Dermis blood vessel endothelial cell (primary cell): ENCODE data around the gene CACNB1. TPM values are rescaled to one million over a fixed set of nuclear protein-coding genes. Genes with fewer than 3 reads are reported as not detected.

Experiments used
- DNase-seq: peaks from one replicate; pipeline ENCODE4 v3.0.0; 2010
- total RNA-seq: library from RNA; depleted of rRNA; stranded (reverse); fragments of >200 nt; gene quantifications from 2 replicates; pipeline ENCODE4 v1.2.3, GENCODE V29; 2014

Gene CACNB1
- total RNA-seq, 1 donor from 2014 or later: 1.0 TPM

DNA sequence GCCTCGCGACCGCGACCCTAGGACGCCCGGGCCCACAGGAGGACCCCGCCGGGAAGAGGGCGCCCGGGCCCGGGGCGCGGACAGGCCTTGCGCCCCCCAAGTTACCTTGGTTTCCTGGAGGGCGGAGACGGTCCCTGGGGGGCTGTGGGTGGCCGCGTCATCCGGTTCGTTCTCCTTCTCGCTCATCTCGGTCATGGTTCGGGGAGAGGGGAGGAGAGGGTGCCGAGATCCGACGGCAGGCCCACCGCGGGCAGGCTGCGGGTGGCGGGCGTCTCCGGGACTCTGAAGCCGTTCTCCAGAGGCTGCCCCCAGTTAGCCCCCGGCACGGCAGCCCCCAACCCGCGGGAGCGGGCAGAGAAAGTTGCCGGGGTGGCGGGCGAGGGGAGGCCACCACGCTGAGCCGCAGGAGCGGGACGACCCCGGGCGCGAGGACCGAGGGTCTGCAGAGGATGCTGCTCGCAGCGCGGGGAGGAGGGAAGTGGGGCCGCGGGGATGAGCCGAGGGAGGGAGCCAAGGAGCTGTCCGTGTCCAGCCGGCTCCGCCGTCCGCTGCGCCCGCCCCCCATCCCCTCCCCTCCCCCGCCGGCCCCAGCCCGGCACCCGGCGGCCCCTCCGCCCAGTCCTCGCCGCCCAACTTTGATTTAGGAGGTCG is 28.0 kb upstream of the CACNB1 start, which contains the start of gene STAC2:
TSS of gene STAC2 (minus strand) at position 638 of the 651 bp plus-strand sequence. CDS start at position 195, 443 bp downstream.
- no peak for DNase-seq

DNA sequence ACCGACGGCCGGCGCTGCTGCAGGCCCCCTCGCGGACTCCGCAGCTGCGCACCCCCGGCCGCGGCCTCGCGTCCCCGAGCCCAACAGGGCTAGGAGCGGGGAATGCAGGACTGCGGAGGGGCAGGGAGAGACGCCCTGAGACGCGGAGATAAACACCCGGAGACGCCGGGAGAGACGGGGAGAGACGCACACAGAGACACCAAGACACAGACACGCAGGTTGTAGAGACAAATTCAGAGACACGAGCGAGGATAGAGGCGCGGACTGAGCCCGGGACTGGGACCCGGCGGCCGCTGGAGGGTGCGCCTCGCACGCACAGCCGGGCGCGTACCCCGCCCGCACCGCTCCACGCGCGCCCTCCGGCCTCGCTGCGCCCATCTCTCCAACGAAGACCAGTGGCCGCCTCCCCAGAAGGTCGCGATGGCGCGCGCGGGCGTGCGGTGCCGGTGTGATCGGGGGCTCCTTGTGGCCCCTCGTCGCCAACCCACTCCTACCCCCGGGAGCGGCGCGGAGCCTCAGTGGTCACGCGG is 27.4 kb upstream of the CACNB1 start:
- DNase-seq: no peak

DNA sequence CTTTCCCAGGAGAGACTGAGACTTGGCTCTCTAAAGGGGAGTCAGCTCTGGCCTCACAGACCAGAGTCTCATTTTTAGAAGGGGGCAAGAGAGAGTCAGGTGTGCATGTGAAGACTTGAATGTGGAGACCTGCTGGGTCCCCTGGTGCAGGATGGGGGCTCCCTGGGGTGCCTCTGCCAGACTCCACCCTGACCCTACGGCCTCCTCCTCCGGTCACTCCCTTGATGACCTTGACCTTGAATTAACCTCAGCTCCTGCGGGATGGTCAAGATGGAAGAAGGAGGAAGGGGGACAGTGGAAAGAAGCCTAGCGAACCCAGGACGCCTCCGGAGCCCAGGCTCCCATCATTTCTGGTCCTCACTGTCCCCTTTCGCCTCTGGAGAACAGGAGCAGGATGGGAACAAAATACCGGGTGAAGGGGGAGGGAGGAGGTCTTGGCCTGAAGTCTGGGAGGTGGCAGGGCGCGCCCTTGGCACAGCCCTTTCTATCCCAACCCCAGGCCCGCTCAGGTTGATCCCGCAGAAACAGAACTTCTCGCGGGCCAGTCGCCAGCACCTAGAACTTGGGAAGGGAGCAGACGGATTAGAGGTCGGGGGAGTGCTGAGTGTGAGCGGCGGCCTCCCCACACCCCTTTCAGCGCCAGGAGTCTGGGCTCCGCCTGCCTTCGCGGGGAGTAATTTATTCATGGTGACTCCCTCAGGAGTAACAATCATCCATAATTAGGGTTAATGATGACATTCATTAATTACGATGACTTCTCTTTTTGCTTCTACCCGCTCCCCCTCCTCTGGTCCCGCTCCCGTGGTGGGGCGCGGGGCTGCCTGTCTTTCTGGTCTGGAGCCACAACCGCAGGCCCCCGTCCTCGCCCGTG is 26.7 kb upstream of the CACNB1 start:
- DNase-seq: no peak

DNA sequence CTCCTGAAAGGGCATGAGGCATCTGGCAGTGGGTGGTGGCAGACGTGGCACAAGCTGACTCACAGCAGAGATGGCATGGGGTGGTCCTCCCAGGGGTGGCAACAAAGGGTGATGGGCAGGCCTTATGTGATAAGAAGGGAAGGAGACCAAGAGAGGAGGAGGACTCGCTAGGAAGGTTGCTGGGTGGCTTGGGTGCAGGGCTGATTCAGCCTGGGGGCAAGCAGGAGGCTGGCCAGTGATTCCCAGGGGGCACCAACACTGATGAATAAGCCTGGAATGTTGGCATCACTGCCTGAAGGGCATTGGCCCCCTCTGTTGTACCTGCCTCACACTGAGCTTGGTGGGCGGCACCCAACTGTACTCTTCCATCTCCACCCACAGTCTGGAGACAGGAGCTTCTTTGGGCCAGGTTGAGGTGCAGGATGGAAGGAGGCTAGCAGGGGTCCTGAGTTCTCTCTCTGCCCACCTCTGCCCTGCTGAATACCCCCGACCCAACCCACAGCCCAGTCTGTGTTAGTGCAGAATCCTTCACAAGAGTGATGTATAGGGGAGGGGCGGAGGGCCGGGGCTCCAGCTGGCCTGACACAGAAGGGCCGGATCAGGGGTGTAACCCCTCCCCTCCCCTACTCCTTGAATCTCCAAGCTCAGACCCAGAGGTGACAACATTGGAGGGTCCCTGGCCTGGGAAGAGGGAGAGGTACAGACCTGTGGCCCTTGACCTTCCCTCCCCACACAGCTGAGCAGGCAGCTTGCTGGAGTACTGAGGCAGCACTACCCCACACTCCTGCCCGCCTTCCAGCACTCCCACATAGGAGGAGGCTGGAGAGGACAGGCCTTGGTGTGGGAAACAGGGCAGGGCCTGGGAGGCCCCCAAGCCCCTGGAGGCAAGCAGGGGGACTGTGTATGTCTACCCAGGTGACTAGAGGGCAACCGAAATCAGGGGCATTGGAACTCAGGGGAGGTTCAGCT is 25.7 kb upstream of the CACNB1 start:
- no peak for DNase-seq

DNA sequence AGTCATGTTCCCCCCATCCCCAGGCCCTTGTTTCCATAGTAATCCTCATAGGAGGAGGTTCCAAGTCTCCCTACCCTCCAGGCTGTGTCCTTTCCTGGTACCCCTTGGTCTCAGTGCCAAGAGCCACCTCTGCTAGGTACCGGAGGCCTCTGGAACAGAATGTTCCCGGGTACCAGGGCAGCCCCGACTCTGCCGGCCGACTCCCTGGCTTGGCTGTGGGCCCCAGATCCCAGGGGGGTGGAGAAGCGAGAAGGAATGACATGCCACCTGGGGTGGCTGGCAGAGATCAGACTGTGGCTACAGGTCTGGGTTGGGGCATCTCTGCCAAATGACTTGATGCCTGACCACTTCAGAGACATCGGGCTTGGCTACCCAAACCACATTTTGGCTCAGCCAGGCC is 24.7 kb upstream of the CACNB1 start:
- no peak for DNase-seq

DNA sequence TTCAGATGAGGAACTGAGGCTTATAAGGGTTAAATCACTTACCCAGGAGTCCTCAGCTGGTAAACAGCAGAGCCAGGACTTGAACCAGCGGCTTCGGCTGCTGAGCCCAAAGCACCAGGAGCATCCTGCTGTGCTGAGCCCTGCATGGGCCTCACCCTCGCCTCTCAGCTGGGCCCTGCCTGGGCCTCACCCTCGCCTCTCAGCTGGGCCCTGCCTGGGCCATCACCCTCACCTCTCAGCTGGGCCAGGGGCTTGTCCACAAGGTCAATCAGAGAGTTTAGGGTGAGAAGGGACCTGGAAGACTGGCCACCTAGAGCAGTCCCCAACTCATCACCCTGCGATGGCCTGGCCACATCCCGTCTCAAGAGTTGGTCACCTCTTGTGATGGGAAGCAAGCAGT is 24.1 kb upstream of the CACNB1 start:
- DNase-seq: no peak

DNA sequence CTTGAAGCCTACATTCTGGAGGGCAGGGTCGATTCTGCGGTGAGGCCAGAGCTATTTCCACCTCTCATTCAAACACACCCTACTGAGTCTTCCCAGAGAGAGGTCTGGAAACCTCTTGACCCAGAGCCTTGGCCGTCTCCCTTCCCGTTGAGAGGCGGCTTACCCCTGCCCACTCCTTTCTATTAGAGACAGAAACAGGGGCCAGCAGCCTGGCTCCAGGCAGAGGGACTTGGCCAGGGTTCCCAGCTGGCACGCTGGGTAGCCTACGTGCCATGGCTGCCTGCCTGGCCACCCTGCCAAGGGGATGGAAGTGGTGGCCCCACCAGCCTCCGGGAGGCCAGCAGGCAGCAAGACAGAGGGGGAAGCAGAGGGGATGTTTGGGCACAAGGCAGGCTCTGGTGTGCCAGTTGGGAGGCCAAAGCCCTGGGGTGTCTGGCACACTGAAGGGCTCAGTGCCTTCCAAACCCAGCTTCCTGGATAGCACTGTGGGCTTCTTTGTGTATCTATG is 22.2 kb upstream of the CACNB1 start:
- no peak for DNase-seq

DNA sequence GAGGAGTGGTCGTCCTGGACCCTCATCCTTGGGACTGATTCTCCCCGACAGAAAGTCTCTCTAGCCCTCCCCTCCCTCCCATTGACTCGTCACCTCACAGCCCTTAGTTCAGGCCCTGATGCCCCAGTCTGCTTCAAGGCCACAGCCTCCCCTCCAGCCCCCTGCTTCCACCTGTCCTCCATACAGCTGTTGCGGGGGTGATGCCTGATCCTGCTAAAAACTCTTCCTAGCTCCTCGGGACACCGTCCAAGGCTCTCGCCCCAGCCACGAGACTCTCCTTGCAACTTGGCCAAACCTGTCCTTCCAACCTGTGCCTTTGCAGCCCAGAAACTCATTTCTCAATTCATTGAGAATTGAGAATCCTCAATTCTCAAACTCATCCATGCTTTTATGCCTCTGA is 21.4 kb upstream of the CACNB1 start:
- no peak for DNase-seq

DNA sequence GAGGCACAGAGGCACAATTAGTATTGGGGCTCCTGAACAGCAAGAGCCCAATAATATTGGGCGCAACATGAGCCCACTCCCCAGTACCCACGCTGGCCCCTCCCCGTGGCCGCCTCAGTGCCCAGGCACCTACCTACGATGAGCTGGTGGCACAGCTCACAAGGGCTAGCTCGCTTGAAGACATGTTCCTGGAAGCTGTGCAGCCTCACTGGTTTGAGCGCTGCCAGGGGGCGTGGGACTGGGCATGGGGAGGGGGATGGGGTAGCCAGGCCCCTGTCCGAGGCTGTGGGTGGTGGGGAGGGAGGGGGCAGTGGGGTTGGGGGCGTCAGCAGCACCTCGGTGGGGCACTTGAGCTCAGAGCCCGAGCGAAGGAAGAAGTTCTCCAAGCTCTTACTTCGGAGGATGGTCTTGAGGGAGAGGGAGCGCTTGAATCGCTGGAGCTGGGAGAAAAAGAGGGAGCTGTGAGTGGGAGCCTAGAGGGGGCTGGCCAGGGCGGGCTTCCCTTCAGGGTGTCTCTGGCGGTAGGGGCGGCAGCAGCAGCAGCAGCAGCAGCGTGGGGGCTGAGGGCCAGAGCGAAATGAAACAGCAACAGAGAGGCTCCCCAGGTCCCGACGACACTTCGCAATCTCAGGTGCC is 20.4 kb upstream of the CACNB1 start:
- DNase-seq: no peak

DNA sequence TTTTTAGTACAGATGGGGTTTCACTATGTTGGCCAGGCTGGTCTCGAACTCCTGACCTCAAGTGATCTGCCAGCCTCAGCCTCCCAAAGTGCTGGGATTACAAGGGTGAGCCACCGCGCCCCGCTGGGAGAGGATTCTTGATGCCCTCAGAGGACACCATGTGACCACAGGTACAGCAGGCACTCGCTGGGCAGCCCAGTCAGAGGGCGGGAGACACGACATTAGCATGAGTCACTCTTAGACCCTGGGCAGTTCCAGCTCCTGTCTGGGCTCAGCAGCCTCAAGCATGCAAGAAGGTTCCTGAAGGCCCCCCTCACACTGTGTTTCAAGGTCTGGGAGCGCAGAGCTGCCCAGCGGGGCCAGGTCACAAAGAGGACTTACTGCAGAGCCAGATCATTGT is 16.4 kb upstream of the CACNB1 start:
- DNase-seq: peak; percentile 18

DNA sequence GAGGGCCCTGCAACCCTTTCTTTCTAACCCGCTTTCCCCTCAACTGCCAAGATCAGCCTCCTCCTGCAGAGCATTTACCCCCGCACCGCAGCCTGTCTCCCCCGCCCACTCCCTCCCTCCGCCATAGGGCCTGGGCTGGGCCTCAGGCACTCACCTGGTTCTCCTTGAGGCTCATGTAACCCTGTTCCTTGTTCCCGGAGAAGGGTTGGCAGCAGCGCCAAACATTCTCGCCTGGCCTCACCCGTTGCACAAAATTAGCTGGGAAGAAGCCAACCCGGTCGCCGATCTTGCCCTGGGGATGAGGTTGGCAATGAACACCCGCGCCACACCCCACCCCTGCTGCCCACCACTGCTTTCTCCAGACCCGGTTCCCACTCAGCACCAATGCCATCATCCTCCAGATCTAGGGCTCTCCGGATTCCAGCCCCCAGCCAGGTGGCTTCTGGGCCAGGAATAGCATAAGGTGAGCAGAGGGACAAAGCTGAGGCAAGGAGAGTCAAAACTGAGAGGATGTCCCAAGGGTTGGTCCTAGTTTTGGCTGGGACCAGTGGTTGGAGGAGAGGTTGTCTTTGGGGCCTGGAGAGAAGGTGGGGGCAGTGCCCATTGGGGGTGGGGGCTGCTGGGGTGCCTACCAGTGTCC is 15.5 kb upstream of the CACNB1 start:
- no peak for DNase-seq

DNA sequence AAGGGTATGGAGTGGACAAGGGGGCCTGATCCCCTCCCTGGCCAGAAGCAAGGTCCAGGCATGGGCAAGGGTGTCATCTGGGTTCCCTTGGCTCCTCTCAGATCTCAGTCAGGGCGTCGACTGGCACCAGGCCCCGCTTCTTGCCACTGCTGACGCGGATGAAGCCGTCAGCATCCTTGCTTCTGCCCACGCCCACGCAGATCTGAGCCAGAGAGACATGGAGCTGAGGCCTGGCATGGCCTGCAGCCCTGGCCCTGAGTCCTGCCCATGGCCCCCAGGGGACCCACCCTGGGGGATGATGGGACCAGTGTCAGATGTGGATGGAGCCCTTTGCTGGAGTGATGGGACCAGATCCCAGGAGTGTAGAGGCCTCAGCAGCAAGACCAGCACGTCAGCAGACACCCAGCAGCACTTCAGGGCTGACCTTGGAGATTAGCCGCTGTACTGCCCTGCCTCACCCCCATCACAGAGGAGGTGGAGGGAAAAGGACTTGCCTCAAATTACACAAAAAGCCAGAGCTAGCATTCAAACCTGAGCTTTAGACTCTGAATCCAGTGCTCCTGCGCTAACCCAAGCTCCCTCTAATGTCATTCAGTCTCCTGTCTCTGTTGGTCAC is 14.8 kb upstream of the CACNB1 start:
- DNase-seq: no peak

DNA sequence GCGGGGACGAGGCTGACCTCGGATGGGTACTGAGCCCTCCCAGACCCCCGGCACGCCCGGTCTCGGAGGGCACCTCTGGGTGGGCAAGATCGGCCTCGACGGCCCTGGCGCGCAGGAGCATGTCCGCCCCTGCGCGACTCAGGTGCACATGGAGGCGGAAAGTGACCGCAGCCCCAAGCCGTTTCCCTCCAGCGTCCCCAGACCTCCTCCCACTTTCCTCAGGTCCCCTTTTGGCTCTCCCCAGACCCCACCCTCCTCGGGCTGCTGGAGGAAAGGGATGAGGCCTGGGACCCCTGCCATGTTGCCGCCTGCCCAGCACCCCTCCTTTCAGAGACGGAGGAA is 12.6 kb upstream of the CACNB1 start:
- DNase-seq: no peak

DNA sequence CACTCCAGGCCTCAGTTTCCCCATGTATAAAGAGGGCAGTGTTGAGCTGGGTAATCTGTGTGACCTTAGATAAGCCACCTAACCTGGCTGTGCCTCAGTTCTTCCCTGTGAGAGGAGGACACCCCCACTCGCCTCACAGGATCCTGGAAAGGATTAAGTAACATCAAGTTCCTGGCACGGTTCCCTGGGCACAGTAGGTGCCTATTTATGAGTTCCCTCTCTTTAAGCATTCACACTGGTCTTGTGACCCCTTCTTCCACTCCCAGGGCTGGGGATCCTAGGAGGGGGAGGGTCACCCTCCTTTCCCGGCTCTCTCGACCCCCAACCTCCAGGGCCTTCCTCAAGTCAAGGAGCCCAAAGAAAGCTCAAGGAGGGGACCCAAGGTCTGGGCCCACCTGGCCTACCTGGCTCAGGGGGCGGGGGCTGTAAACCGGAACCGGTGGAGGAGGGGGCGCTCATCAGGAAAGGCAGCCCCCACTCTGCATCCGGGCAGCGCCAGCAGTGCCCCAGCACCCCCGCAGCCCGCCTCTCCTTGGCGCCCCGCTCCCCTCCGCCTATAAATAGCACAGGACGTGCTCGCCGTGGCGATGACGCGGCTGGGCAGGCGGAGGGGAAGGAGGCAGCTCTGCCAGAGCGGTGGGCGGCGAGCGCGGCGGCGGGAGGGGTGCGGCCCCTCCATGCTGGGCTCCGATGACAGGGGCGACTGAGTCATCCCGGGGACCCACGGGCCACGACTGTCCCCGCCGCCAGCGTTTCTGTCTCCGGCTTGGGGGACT is 12.0 kb upstream of the CACNB1 start:
- DNase-seq: peak; percentile 51

DNA sequence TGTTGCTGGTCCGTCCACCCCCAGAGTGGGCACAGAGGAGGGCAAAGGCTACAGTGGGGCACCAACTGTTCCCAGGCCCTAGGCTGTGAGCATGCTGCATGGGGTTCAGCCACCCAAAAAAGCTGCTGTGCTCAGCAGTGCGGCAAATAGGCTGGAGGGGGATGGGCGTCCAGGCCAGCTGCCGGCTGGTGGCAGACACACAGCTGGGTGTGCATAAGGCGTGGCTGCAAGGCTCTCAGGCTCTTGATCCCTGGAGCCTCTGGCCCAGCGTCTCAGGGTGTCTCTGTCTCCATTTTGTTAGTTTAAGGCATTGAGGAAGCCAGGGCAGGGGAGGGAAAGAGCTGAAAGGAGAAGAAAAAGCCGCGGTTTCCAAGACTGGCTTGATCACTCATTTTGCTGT is 11.4 kb upstream of the CACNB1 start:
- DNase-seq: no peak

DNA sequence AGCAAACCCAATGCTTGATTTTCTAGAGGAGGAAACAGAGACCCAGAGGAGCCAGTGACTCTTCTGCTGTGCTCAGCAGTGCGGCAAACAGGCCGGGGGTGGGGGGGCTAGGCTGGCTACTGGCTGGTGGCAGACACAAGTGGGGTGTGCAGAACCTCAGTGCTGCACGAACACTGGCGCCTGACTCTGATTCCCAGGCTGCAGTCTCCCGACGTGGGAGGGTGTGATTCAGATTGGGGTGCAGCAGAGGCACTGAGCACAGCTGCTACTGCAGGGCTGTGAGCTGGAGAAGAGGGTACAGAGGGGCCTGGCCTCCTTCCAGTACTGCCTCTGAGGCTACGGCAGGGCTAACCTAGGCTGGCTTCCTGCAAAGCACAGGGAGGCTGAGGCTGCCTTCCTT is 10.7 kb upstream of the CACNB1 start:
- no peak for DNase-seq

DNA sequence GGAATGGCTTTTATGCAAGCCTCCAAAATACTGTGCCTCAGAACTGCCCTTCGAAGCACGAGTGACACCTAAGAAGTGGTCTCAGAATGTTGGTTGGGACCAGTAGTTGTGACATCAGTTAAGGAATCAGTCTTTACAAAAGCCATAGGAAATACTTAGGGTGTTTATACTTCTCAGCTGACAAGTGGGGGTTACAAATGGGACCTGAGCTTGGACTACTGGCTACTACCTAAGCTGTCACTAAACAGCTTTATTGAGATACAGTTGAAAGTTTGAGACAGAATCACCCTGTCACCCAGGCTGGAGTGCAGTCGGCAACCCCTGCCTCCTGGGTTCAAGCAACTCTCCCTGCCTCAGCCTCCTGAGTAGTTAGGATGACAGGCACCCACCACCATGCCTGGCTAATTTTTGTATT is 7.7 kb upstream of the CACNB1 start:
- DNase-seq: no peak

DNA sequence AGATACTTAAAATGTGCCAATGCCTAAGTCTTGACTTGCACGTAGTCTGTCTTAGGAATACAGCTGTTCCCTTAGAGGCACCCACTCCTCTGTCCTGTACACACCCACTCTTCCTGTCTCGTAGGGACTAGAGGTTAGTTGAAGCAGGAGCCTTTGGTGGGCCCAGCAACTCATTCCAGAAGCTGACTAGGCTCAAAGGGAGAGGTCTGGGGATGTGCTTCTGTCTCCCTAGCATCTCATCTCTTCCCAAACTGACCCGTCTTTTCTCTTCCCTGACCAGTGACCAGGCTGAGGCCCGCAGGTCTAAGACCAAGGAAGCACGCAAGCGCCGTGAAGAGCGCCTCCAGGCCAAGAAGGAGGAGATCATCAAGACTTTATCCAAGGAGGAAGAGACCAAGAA is 6.8 kb upstream of the CACNB1 start:
- DNase-seq: no peak

DNA sequence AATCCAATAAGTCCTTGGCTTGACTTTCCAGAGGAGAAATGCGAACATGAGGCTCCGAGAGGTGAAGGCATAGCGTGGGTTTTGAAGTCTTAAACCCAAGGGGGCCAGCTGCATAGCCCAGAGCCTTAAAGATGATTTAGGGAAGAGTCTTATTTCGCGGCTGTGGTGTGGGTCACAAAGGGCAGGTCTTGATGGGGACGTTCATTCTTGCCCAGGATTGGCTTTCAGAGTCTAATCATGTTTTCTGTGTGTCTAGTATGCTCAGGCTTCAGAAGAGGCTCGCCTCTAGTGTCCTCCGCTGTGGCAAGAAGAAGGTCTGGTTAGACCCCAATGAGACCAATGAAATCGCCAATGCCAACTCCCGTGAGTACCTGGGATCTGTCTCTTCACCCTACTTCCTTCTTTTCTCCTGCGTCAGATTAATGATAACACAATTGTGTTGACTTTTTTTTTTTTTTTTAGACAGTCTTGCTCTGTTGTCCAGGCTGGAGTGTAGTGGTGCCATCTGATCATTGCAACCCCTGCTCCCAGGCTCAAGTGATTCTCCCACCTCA is 3.6 kb upstream of the CACNB1 start:
- no peak for DNase-seq
